ENCODE data around the gene APRT.
A peak's percentile ranks its signal among the peaks of the same experiment; 100 is the strongest.

APRT gene

DNA sequence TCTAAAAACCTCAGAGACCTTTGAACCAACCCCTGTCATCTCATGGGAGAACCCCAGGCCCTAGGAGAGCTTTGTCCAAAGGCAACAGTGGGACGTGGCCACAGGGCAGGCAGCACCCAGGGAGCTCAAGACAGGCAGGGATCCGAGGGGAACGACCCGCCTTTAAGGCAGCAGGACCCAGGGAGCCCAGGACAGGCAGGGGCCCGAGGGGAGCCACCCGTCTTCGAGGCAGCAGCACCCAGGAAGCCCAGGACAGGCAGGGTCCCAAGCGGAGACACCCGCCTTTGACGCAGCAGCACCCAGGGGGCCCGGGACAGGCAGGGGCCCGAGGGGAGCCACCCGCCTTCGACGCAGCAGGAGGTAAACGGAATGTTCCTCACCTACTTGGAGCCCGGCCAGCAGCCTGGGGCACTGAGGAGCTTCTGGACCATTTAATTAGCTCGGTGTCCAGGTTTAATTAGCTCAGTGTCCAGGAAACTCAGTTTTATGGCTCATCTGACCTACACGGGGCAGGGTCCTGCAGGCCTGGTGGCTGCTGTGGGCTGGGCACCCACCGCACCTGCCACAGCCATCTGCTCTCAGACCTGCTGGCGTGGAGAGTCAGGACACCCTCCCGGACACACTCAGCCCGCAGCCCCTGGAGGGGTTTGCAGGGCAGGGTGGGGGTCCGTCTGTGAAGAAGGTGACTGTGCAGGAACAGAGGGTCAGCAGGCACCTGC, 51.1 kb downstream of the APRT start:
- 90% methylated on average over 24 of the region's 24 CpGs for WGBS
- no peak overlapping the region for H3K4ac ChIP-seq (ENCODE audit: low read depth in 1 of 2, low read length in 2 of 2)
- peaks cover 8 to 43% of the 10 kb centered on the region in 2 experiments for H3K36me3 ChIP-seq (ENCODE audit: control insufficient read depth in 1 of 2, insufficient read depth in 2 of 2, low read depth in 1 of 2, low read length in 2 of 2)
- no peaks in the 10 kb centered on the region for H3K9me3 ChIP-seq (ENCODE audit: control insufficient read depth, low read length)
- H4K91ac ChIP-seq (ENCODE audit: low read length), result peak overlapping the region; percentile 27
- H4K8ac ChIP-seq (ENCODE audit: low read length), result peak overlapping the region; percentile 32
- H3K4me2 ChIP-seq (ENCODE audit: low read length, poor library complexity, severe bottlenecking), result no peak overlapping the region
- H2BK12ac ChIP-seq (ENCODE audit: low read length in 2 of 2), result peak overlapping the region in 1 of 2 experiments; percentile 15
- H3K9ac ChIP-seq (ENCODE audit: low read length), result no peak overlapping the region
- H2AK5ac ChIP-seq (ENCODE audit: low read length, severe bottlenecking), result no peak overlapping the region
- peaks cover 74% of the 10 kb centered on the region for H3K4me1 ChIP-seq (ENCODE audit: control insufficient read depth, insufficient read depth, low read depth, low read length)
- H3K4me3 ChIP-seq (ENCODE audit: insufficient read depth in 1 of 2, low read depth in 1 of 2, low read length in 2 of 2), result no peak overlapping the region
- no peak overlapping the region for H3K23ac ChIP-seq (ENCODE audit: low read length in 2 of 2)
- H3K27ac ChIP-seq (ENCODE audit: low read length, poor library complexity, severe bottlenecking), result no peak overlapping the region
- no peak overlapping the region for H3K14ac ChIP-seq (ENCODE audit: low read length in 2 of 2)
- H2BK15ac ChIP-seq (ENCODE audit: low read depth, poor library complexity, severe bottlenecking), result peak overlapping the region; percentile 64
- no peak overlapping the region for H2AFZ ChIP-seq (ENCODE audit: low read depth, low read length)
- no peak overlapping the region for H2BK5ac ChIP-seq (ENCODE audit: low read depth, low read length, poor library complexity, severe bottlenecking)
- no peaks in the 10 kb centered on the region for H3K27me3 ChIP-seq (ENCODE audit: control insufficient read depth in 1 of 2, insufficient read depth in 1 of 2, low read length in 2 of 2)
- H3K79me1 ChIP-seq (replicated peaks; ENCODE audit: low read length, poor library complexity, severe bottlenecking), result peaks cover 40% of the 10 kb centered on the region
- H3K18ac ChIP-seq (ENCODE audit: low read depth in 1 of 2, low read length in 2 of 2), result no peak overlapping the region
- no peak for DNase-seq
- H2BK120ac ChIP-seq (ENCODE audit: low read depth, low read length), result no peak overlapping the region

DNA sequence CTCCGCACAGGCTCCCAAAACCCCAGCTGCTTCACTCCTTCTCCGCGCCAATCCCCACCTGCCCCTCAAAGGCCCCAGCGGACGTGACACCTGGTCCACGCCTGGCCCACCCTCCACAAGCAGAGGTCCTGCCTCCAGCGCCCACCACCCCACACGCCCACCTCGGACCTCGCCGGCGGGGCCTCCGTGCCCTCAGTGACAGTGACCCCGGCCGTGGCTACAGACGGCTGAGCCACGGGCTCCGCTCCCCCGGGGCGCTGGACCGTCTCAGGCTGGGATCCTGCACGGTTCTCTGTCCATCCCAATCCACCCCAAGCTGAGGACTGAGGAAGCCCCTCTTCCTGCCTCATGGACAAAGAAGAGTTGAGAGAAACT, 51.8 kb downstream of the APRT start:
- Histone ChIP-seq H3K79me1 (replicated peaks; ENCODE audit: low read length, poor library complexity, severe bottlenecking) (peaks cover 36% of the 10 kb centered on the region), H3K4me1 (ENCODE audit: control insufficient read depth, insufficient read depth, low read depth, low read length) (peaks cover 73% of the 10 kb centered on the region), H3K27me3 (ENCODE audit: control insufficient read depth in 1 of 2, insufficient read depth in 1 of 2, low read length in 2 of 2) (no peaks in the 10 kb centered on the region), H3K4me2 (ENCODE audit: low read length, poor library complexity, severe bottlenecking) (no peak overlapping the region), H3K36me3 (ENCODE audit: control insufficient read depth in 1 of 2, insufficient read depth in 2 of 2, low read depth in 1 of 2, low read length in 2 of 2) (peaks cover 8 to 40% of the 10 kb centered on the region in 2 experiments), H3K14ac (ENCODE audit: low read length in 2 of 2) (no peak overlapping the region), H2AK5ac (ENCODE audit: low read length, severe bottlenecking) (no peak overlapping the region), H2BK5ac (ENCODE audit: low read depth, low read length, poor library complexity, severe bottlenecking) (no peak overlapping the region), H3K23ac (ENCODE audit: low read length in 2 of 2) (no peak overlapping the region), H3K9ac (ENCODE audit: low read length) (no peak overlapping the region), H4K91ac (ENCODE audit: low read length) (peak overlapping the region; percentile 84), H2BK15ac (ENCODE audit: low read depth, poor library complexity, severe bottlenecking) (peak overlapping the region; percentile 64), H3K27ac (ENCODE audit: low read length, poor library complexity, severe bottlenecking) (no peak overlapping the region), H3K18ac (ENCODE audit: low read depth in 1 of 2, low read length in 2 of 2) (peak overlapping the region in 1 of 2 experiments; percentile 65), H2AFZ (ENCODE audit: low read depth, low read length) (no peak overlapping the region), H3K4me3 (ENCODE audit: insufficient read depth in 1 of 2, low read depth in 1 of 2, low read length in 2 of 2) (no peak overlapping the region), H2BK120ac (ENCODE audit: low read depth, low read length) (no peak overlapping the region), H2BK12ac (ENCODE audit: low read length in 2 of 2) (peak overlapping the region; percentile 11 to 65), H4K8ac (ENCODE audit: low read length) (peak overlapping the region; percentile 88), H3K4ac (ENCODE audit: low read depth in 1 of 2, low read length in 2 of 2) (peak overlapping the region in 1 of 2 experiments; percentile 41), H3K9me3 (ENCODE audit: control insufficient read depth, low read length) (no peaks in the 10 kb centered on the region)
- 95% methylated on average over 22 of the region's 22 CpGs for WGBS
- no peak for DNase-seq

Data from mesenchymal stem cell (in vitro differentiated cells and primary cell).